ENCODE results near the gene SPPL3.

DNA sequence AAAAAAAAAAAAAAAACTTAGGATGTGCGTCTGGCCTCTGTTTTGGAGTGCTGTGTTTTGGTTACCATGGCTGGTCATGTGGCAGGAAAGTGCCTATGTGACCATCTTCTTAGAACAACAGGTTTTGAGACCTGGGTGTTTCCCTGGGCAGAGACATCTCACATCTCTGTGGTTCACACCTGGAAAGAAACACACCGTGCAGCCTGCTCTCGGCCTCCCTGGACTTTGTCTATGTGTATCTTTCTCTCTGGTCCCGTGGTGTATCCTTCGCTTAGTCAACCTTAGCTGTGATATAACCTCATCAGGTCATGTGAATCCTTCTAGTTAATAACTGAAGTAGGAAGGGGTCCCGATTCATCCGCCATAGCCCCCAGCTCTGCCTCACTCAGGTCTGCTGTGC lies 155.9 kb downstream of the SPPL3 start:
- TF ChIP-seq, protein P1, sequence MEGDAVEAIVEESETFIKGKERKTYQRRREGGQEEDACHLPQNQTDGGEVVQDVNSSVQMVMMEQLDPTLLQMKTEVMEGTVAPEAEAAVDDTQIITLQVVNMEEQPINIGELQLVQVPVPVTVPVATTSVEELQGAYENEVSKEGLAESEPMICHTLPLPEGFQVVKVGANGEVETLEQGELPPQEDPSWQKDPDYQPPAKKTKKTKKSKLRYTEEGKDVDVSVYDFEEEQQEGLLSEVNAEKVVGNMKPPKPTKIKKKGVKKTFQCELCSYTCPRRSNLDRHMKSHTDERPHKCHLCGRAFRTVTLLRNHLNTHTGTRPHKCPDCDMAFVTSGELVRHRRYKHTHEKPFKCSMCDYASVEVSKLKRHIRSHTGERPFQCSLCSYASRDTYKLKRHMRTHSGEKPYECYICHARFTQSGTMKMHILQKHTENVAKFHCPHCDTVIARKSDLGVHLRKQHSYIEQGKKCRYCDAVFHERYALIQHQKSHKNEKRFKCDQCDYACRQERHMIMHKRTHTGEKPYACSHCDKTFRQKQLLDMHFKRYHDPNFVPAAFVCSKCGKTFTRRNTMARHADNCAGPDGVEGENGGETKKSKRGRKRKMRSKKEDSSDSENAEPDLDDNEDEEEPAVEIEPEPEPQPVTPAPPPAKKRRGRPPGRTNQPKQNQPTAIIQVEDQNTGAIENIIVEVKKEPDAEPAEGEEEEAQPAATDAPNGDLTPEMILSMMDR (IDR thresholded peaks at IDR 0.05; ENCODE audit: insufficient read depth, low read length, poor library complexity, severe bottlenecking): no peak
- TF ChIP-seq EZH2phosphoT487 (conservative IDR thresholded peaks at IDR 0.05; ENCODE audit: low read length): no peak
